ENCODE measurements around the gene ITGA4.

DNA sequence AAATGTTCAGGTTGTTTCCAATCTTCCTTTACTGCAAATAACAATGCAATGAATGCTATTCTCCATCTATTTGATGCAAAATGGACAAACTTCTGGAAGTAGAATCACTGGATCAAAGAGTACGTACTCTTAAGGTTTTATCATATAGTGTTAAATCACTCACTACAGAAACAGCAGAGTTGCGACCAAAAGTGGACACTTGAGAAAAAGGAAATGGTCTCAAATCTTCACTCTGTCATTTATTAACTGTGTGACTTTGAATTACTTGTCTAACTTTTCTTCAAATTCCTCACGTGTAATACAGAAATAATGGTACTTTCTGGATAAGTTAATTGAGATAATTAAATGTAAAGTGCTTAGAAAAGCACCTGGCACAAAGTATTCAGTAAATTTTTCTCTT is 121.6 kb downstream of the ITGA4 start:
- TF ChIP-seq RARB (CRISPR knock-in tag; IDR thresholded peaks at IDR 0.05) = no peak
- TF ChIP-seq, protein P1, sequence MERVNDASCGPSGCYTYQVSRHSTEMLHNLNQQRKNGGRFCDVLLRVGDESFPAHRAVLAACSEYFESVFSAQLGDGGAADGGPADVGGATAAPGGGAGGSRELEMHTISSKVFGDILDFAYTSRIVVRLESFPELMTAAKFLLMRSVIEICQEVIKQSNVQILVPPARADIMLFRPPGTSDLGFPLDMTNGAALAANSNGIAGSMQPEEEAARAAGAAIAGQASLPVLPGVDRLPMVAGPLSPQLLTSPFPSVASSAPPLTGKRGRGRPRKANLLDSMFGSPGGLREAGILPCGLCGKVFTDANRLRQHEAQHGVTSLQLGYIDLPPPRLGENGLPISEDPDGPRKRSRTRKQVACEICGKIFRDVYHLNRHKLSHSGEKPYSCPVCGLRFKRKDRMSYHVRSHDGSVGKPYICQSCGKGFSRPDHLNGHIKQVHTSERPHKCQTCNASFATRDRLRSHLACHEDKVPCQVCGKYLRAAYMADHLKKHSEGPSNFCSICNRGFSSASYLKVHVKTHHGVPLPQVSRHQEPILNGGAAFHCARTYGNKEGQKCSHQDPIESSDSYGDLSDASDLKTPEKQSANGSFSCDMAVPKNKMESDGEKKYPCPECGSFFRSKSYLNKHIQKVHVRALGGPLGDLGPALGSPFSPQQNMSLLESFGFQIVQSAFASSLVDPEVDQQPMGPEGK (CRISPR knock-in tag; IDR thresholded peaks at IDR 0.05; ENCODE audit: borderline replicate concordance) = no peak
- TF ChIP-seq TOX (CRISPR knock-in tag; IDR thresholded peaks at IDR 0.05; ENCODE audit: borderline replicate concordance) = no peak
- no peak for TF ChIP-seq ISL1 (CRISPR knock-in tag; IDR thresholded peaks at IDR 0.05)
- no peak for TF ChIP-seq BACH2 (CRISPR knock-in tag; IDR thresholded peaks at IDR 0.05; ENCODE audit: borderline replicate concordance)
- TF ChIP-seq, protein P2, sequence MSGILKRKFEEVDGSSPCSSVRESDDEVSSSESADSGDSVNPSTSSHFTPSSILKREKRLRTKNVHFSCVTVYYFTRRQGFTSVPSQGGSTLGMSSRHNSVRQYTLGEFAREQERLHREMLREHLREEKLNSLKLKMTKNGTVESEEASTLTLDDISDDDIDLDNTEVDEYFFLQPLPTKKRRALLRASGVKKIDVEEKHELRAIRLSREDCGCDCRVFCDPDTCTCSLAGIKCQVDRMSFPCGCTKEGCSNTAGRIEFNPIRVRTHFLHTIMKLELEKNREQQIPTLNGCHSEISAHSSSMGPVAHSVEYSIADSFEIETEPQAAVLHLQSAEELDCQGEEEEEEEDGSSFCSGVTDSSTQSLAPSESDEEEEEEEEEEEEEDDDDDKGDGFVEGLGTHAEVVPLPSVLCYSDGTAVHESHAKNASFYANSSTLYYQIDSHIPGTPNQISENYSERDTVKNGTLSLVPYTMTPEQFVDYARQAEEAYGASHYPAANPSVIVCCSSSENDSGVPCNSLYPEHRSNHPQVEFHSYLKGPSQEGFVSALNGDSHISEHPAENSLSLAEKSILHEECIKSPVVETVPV (CRISPR knock-in tag; IDR thresholded peaks at IDR 0.05) = no peak
